GM13977 (cell line): ENCODE data around the gene ZNF695.
"Not testable (repeated sequence)": the region's sequence is repeated elsewhere in the genome, so short reads cannot be mapped to it uniquely, and the experiment has no call there.

Source experiments
- DNase-seq: peaks from one replicate; pipeline ENCODE4 v3.0.0; 2012; ENCODE audit warnings: low spot score
- in situ Hi-C: fragments of 300-500 bp; cut with MboI; formaldehyde crosslinking; loops from one replicate; pipeline ENCODE4 v1.12.0; 2022; ENCODE audit warnings: low sequenced_read_pairs, low pct_unique_long_range_greater_than_20kb, mixed read lengths, inconsistent platforms; ENCODE audit not compliant: unreplicated experiment
- TF ChIP-seq, protein P1 (sequence below): IDR thresholded peaks from 2 replicates; pipeline ENCODE4 v1.5.1; 2012; ENCODE audit warnings: mild to moderate bottlenecking, control low read depth; ENCODE audit not compliant: insufficient read depth; ENCODE audit errors: extremely low read depth, missing control alignments

Gene ZNF695

GRCh38 chr1:247037511-247038320 lies 29.9 kb upstream of the ZNF695 start:
- TF ChIP-seq, protein P1, sequence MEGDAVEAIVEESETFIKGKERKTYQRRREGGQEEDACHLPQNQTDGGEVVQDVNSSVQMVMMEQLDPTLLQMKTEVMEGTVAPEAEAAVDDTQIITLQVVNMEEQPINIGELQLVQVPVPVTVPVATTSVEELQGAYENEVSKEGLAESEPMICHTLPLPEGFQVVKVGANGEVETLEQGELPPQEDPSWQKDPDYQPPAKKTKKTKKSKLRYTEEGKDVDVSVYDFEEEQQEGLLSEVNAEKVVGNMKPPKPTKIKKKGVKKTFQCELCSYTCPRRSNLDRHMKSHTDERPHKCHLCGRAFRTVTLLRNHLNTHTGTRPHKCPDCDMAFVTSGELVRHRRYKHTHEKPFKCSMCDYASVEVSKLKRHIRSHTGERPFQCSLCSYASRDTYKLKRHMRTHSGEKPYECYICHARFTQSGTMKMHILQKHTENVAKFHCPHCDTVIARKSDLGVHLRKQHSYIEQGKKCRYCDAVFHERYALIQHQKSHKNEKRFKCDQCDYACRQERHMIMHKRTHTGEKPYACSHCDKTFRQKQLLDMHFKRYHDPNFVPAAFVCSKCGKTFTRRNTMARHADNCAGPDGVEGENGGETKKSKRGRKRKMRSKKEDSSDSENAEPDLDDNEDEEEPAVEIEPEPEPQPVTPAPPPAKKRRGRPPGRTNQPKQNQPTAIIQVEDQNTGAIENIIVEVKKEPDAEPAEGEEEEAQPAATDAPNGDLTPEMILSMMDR, result no peak
- in situ Hi-C loops, result no loop called here

GRCh38 chr1:247032306-247032705 lies 24.4 kb upstream of the ZNF695 start:
- in situ Hi-C loops, DNase-seq: not testable (repeated sequence)

More at GRCh38 chr1:247037511-247038320, 29.9 kb upstream of the ZNF695 start:
- DNase-seq, result no peak

DNA sequence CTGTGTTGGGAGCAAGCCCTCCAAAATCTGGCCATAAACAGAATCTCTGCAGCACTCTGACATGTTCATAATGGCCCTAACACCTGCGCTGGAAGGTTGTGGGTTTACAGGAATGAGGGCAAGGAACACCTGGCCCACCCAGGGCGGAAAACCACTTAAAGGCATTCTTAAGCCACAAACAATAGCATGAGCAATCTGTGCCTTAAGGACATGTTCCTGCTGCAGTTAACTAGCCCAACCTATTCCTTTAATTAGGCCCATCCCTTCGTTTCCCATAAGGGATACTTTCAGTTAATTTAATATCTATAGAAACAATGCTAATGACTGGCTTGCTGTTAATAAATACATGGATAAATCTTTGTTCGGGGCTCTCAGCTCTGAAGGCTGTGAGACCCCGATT lies 16.8 kb upstream of the ZNF695 start:
- in situ Hi-C loops, DNase-seq: not testable (repeated sequence)

DNA sequence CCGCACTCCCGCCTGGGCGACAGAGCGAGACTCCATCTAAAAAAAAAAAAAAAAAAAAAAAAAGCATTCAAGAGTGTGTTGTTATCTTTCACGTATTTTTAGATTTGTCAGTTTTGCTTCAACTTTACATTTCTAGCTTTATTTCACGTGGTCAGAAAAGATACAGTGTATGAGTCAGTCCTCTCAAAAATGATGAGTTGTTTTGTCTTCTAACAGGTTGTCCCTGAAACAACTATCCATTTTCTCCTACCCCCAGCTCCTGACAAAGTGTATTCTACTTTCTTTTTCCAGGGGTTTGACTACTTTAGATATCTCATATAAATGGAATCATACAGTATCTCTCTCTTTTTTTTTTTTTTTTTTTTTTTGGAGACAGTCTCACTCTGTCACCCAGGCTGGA lies 5.5 kb upstream of the ZNF695 start:
- TF ChIP-seq, protein P1, result no peak
- in situ Hi-C loops, result no loop called here
- DNase-seq, result no peak

- in situ Hi-C loops, result no loop called here
- TF ChIP-seq, protein P1, result no peak
- no peak for DNase-seq
Measured at GRCh38 chr1:247008406-247008799, 546 bp upstream of the ZNF695 start.

DNA sequence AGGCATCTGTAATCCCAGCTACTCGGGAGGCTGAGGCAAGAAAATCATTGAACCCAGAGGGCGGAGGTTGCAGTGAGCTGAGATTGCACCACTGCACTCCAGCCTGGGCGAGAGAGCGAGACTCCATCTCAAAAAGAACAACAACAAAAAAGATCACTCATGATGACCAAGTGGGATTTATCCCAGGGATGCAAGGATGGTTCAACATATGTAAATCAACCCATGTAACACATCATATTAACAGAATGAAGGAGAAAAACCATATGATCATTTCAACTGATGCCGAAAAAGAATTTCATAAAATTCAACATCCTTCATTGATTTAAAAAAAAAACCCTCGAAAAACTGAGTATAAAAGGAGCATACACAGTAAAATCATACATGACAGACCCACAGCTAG lies 3.8 kb downstream of the ZNF695 start:
- in situ Hi-C loops, DNase-seq: not testable (repeated sequence)

GRCh38 chr1:246989901-246990300 lies 18.0 kb downstream of the ZNF695 start:
- DNase-seq, result no peak
- TF ChIP-seq, protein P1, result no peak
- in situ Hi-C loops, result no loop called here

- no peak for DNase-seq
- TF ChIP-seq, protein P1, result no peak
- in situ Hi-C loops, result no loop called here
Measured at GRCh38 chr1:246988316-246988715, 19.5 kb downstream of the ZNF695 start.
